Subcutaneous abdominal adipose tissue (tissue), 5 donors: ENCODE results near the gene SIGLECL1.
"Not testable (repeated sequence)": the region's sequence is repeated elsewhere in the genome, so short reads cannot be mapped to it uniquely, and the experiment has no call there.

ENCODE experiments used
- H3K27ac ChIP-seq: one replicate; pipeline ENCODE4 v1.7.0; 2013; ENCODE audit warnings: low read depth, mild to moderate bottlenecking, inconsistent platforms, low read length, moderate library complexity
- H3K27me3 ChIP-seq, 5 donors: one replicate each; pipeline ENCODE4 v1.7.0; 2013; ENCODE audit warnings: low read length in 5 of 5, inconsistent platforms in 1 of 5; ENCODE audit not compliant: control insufficient read depth in 5 of 5, insufficient read depth in 4 of 5
- H3K36me3 ChIP-seq, 5 donors: one replicate each; pipeline ENCODE4 v1.7.0; 2013; ENCODE audit warnings: low read length in 5 of 5; ENCODE audit not compliant: control insufficient read depth in 5 of 5, insufficient read depth in 5 of 5
- H3K4me1 ChIP-seq, 5 donors: one replicate each; pipeline ENCODE4 v1.7.0; 2013; ENCODE audit warnings: low read length in 5 of 5, mild to moderate bottlenecking in 3 of 5, moderate library complexity in 1 of 5; ENCODE audit not compliant: control insufficient read depth in 5 of 5, insufficient read depth in 5 of 5
- H3K4me3 ChIP-seq, 5 donors: one replicate each; pipeline ENCODE4 v1.7.0; 2013; ENCODE audit warnings: low read length in 5 of 5, low read depth in 1 of 5
- H3K9ac ChIP-seq, 5 donors: one replicate each; pipeline ENCODE4 v1.7.0; 2013; ENCODE audit warnings: low read length in 5 of 5, mild to moderate bottlenecking in 4 of 5, moderate library complexity in 3 of 5
- H3K9me3 ChIP-seq, 5 donors: one replicate each; pipeline ENCODE4 v1.7.0; 2013; ENCODE audit warnings: low read length in 5 of 5; ENCODE audit not compliant: control insufficient read depth in 5 of 5
- donor health status: healthy.
- donor health status: healthy.
- donor health status: healthy.
- donor health status: healthy.
- donor health status: healthy.

The SIGLECL1 gene

GRCh38 chr19:51220996-51221395 lies 29.9 kb upstream of the SIGLECL1 start:
- Histone ChIP-seq H3K9me3 (no peaks in the 10 kb centered on the region), H3K4me3 (no peak overlapping the region), H3K9ac (no peak overlapping the region), H3K4me1 (no peaks in the 10 kb centered on the region), H3K27ac (no peak overlapping the region), H3K36me3 (no peaks in the 10 kb centered on the region), H3K27me3 (peaks cover 0 to 9% (median 3%) of the 10 kb centered on the region in 5 donors)

GRCh38 chr19:51224163-51224641 lies 26.7 kb upstream of the SIGLECL1 start:
- no peak overlapping the region for H3K27ac ChIP-seq

GRCh38 chr19:51224898-51225393 lies 25.9 kb upstream of the SIGLECL1 start, which contains the start of gene CD33:
Gene CD33, plus strand, starts transcription at chr19:51225080. Its CDS starts 39 bp downstream, at chr19:51225119.
- not testable (repeated sequence) for H3K27ac ChIP-seq, H3K9me3 ChIP-seq, H3K4me1 ChIP-seq, H3K27me3 ChIP-seq, H3K9ac ChIP-seq, H3K36me3 ChIP-seq
- H3K4me3 ChIP-seq, result peak within 1 kb of the TSS; percentile 24 to 61 (median 40)

More at GRCh38 chr19:51224163-51224641, 26.7 kb upstream of the SIGLECL1 start:
- Histone ChIP-seq H3K4me1 (peaks cover 0 to 3% (median 0%) of the 10 kb centered on the region in 5 donors), H3K9me3 (no peaks in the 10 kb centered on the region), H3K4me3 (no peak overlapping the region), H3K9ac (no peak overlapping the region), H3K36me3 (no peaks in the 10 kb centered on the region), H3K27me3 (peaks cover 0 to 9% (median 4%) of the 10 kb centered on the region in 5 donors)

- H3K9ac ChIP-seq, result no peak overlapping the region
- H3K27ac ChIP-seq, result no peak overlapping the region
- H3K4me3 ChIP-seq, result peak overlapping the region in 2 of 5 donors; percentile 40 to 54
Measured at GRCh38 chr19:51226067-51226466, 24.8 kb upstream of the SIGLECL1 start.

GRCh38 chr19:51227326-51227725 lies 23.6 kb upstream of the SIGLECL1 start:
- no peak overlapping the region for H3K27ac ChIP-seq
- no peak overlapping the region for H3K4me3 ChIP-seq
- no peaks in the 10 kb centered on the region for H3K9me3 ChIP-seq
- H3K36me3 ChIP-seq, result no peaks in the 10 kb centered on the region
- H3K4me1 ChIP-seq, result peaks cover 0 to 3% (median 0%) of the 10 kb centered on the region in 5 donors
- H3K27me3 ChIP-seq, result peaks cover 0 to 6% (median 4%) of the 10 kb centered on the region in 5 donors
- H3K9ac ChIP-seq, result no peak overlapping the region

More at GRCh38 chr19:51226067-51226466, 24.8 kb upstream of the SIGLECL1 start:
- Histone ChIP-seq H3K27me3 (peaks cover 0 to 6% (median 4%) of the 10 kb centered on the region in 5 donors), H3K9me3 (no peaks in the 10 kb centered on the region), H3K36me3 (no peaks in the 10 kb centered on the region), H3K4me1 (peaks cover 0 to 3% (median 0%) of the 10 kb centered on the region in 5 donors)

GRCh38 chr19:51227966-51228365 lies 22.9 kb upstream of the SIGLECL1 start:
- Histone ChIP-seq H3K9me3 (peaks cover 0 to 3% (median 0%) of the 10 kb centered on the region in 5 donors), H3K27ac (no peak overlapping the region), H3K9ac (no peak overlapping the region), H3K36me3 (peaks cover 0 to 1% (median 0%) of the 10 kb centered on the region in 5 donors), H3K27me3 (peaks cover 0 to 6% (median 4%) of the 10 kb centered on the region in 5 donors), H3K4me1 (peaks cover 0 to 3% (median 0%) of the 10 kb centered on the region in 5 donors), H3K4me3 (no peak overlapping the region)

- Histone ChIP-seq H3K27me3 (peaks cover 0 to 7% (median 4%) of the 10 kb centered on the region in 5 donors), H3K4me1 (peaks cover 0 to 6% (median 0%) of the 10 kb centered on the region in 5 donors), H3K36me3 (peaks cover 0 to 17% (median 0%) of the 10 kb centered on the region in 5 donors), H3K4me3 (no peak overlapping the region), H3K27ac (no peak overlapping the region), H3K9me3 (peaks cover 0 to 4% (median 0%) of the 10 kb centered on the region in 5 donors), H3K9ac (no peak overlapping the region)
Measured at GRCh38 chr19:51240866-51241265, 10.0 kb upstream of the SIGLECL1 start.

- Histone ChIP-seq H3K27ac (no peak overlapping the region), H3K9ac (no peak overlapping the region), H3K36me3 (peaks cover 0 to 11% (median 0%) of the 10 kb centered on the region in 5 donors), H3K4me1 (peaks cover 0 to 6% (median 0%) of the 10 kb centered on the region in 5 donors), H3K9me3 (peaks cover 0 to 4% (median 0%) of the 10 kb centered on the region in 5 donors), H3K4me3 (no peak overlapping the region), H3K27me3 (peaks cover 0 to 4% (median 3%) of the 10 kb centered on the region in 5 donors)
Measured at GRCh38 chr19:51242881-51243630, 7.8 kb upstream of the SIGLECL1 start.

GRCh38 chr19:51246164-51246552 lies 4.7 kb upstream of the SIGLECL1 start:
- peaks cover 0 to 6% (median 0%) of the 10 kb centered on the region in 5 donors for H3K4me1 ChIP-seq
- H3K27ac ChIP-seq, result no peak overlapping the region
- H3K9me3 ChIP-seq, result peaks cover 0 to 4% (median 0%) of the 10 kb centered on the region in 5 donors
- no peak overlapping the region for H3K4me3 ChIP-seq
- H3K9ac ChIP-seq, result no peak overlapping the region
- peaks cover 0 to 4% (median 3%) of the 10 kb centered on the region in 5 donors for H3K27me3 ChIP-seq
- no peaks in the 10 kb centered on the region for H3K36me3 ChIP-seq
